Panc1 (cell line): ENCODE results near the gene PPIL4.

Source experiments
- CTCF ChIP-seq: fragments of 450-650 bp; IDR thresholded peaks from 2 replicates; pipeline ENCODE4 v1.5.1; 2017; ENCODE audit warnings: mild to moderate bottlenecking
- TF ChIP-seq, protein P1 (sequence below), 2 experiments: IDR thresholded peaks; 2 replicates each; pipeline ENCODE4 v1.6.1; 2011 to 2012; ENCODE audit warnings: low read depth in 2 of 2, control low read depth in 1 of 2, low read length in 1 of 2, mild to moderate bottlenecking in 1 of 2, moderate library complexity in 1 of 2; ENCODE audit not compliant: insufficient read depth in 1 of 2

DNA sequence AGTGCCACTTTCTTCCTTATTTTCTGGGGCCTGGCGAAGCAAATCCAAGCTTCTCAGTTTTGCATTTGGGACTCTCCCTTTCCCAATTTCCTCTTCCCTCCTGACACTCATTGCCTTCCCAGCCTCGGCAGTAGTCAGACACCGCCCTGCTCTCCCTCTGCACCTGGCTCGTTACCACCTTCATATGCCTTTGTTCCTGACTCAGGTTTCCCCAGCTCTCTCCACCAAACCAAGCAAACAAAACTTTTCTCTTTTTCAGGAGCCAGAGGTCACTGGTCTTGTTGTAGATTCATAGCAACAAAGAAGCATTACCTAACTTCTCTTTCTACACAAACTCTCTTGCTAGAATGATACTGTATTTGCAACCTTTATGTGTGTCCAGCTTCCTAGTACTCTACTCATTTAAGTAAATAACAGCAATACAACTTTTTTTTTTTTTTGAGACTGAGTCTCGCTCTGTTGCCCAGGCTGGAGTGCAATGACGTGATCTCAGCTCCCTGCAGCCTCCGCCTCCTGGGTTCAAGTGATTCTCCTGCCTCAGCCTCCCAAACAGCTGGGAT, 52.0 kb downstream of the PPIL4 start:
- no peak for TF ChIP-seq CTCF
- TF ChIP-seq, protein P1, sequence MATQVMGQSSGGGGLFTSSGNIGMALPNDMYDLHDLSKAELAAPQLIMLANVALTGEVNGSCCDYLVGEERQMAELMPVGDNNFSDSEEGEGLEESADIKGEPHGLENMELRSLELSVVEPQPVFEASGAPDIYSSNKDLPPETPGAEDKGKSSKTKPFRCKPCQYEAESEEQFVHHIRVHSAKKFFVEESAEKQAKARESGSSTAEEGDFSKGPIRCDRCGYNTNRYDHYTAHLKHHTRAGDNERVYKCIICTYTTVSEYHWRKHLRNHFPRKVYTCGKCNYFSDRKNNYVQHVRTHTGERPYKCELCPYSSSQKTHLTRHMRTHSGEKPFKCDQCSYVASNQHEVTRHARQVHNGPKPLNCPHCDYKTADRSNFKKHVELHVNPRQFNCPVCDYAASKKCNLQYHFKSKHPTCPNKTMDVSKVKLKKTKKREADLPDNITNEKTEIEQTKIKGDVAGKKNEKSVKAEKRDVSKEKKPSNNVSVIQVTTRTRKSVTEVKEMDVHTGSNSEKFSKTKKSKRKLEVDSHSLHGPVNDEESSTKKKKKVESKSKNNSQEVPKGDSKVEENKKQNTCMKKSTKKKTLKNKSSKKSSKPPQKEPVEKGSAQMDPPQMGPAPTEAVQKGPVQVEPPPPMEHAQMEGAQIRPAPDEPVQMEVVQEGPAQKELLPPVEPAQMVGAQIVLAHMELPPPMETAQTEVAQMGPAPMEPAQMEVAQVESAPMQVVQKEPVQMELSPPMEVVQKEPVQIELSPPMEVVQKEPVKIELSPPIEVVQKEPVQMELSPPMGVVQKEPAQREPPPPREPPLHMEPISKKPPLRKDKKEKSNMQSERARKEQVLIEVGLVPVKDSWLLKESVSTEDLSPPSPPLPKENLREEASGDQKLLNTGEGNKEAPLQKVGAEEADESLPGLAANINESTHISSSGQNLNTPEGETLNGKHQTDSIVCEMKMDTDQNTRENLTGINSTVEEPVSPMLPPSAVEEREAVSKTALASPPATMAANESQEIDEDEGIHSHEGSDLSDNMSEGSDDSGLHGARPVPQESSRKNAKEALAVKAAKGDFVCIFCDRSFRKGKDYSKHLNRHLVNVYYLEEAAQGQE (IDR thresholded peaks at IDR 0.05; ENCODE audit: insufficient read depth in 1 of 2, low read depth in 2 of 2, low read length in 1 of 2): no peak
